Endothelial cell of umbilical vein (primary cell): ENCODE measurements around the gene KRTAP9-9. TPM values are rescaled to one million over a fixed set of nuclear protein-coding genes. Genes with fewer than 3 reads are reported as not detected.

ENCODE experiments used
- BruUV-seq: library from RNA; stranded (reverse); fragments of 400-500 nt; replicated peaks from 2 replicates; lab custom pipeline; 2021; lab: Mats Ljungman, UMichigan
- CTCF ChIA-PET: fragments of 300-600, 350-600 bp; sonication (Branson Sonifier 250); formaldehyde crosslinking; loops from one replicate; lab custom pipeline; 2021; ENCODE audit warnings: antibody characterized with exemption, inconsistent platforms; lab: Charles Lee
- POLR2A ChIA-PET: fragments of 300-600, 350-600 bp; sonication (Branson Sonifier 250); formaldehyde crosslinking; loops from one replicate; lab custom pipeline; 2021; ENCODE audit warnings: antibody characterized with exemption, inconsistent platforms; lab: Charles Lee
- DNase-seq: peaks from one replicate; pipeline ENCODE4 v3.0.0-alpha.2; 2011; ENCODE audit warnings: low read depth, low spot score
- FAIRE-seq: peaks from 2 replicates; lab custom pipeline; 2011; peaks lifted over from hg19 to GRCh38; lab: Jason Lieb, UNC
- H2AFZ ChIP-seq: 2 replicates; pipeline ENCODE4 v1.6.0; 2012; ENCODE audit warnings: low read depth, low read length, control low read depth, inconsistent platforms
- H3K27ac ChIP-seq: 2 replicates; pipeline ENCODE4 v1.5.1; 2011; ENCODE audit warnings: low read depth, mild to moderate bottlenecking, control low read depth, low read length, moderate library complexity; ENCODE audit not compliant: insufficient read depth
- H3K27me3 ChIP-seq, 2 experiments: 2 replicates each; pipeline versions ENCODE4 v1.6.0 to v1.6.1; 2011; ENCODE audit warnings: low read length in 2 of 2, mixed read lengths in 1 of 2; ENCODE audit not compliant: control insufficient read depth in 2 of 2, insufficient read depth in 2 of 2
- H3K36me3 ChIP-seq, 2 experiments: 2 replicates in 1 of 2; 3 replicates in 1 of 2; pipeline ENCODE4 v1.5.1; 2011; ENCODE audit warnings: low read length in 2 of 2, mild to moderate bottlenecking in 1 of 2, moderate library complexity in 1 of 2; ENCODE audit not compliant: control insufficient read depth in 2 of 2, insufficient read depth in 2 of 2; ENCODE audit errors: extremely low read depth in 1 of 2
- H3K4me1 ChIP-seq: 3 replicates; pipeline ENCODE4 v1.5.1; 2011; ENCODE audit warnings: mild to moderate bottlenecking, low read length; ENCODE audit not compliant: control insufficient read depth, insufficient read depth; ENCODE audit errors: extremely low read depth
- H3K4me2 ChIP-seq: 2 replicates; pipeline ENCODE4 v1.6.1; 2011; ENCODE audit warnings: low read length, control low read depth, mixed read lengths; ENCODE audit not compliant: insufficient read depth
- H3K4me3 ChIP-seq, 3 experiments: fragments of 200-600 bp in 1 of 3; sonication (generic), shearing (Covaris generic) in 1 of 3; replicated peaks in 1 of 3; 2 replicates each; pipeline ENCODE4 v1.5.1; 2011 to 2016; ENCODE audit warnings: control low read depth in 3 of 3, low read length in 3 of 3, mild to moderate bottlenecking in 2 of 3, inconsistent platforms in 1 of 3, low read depth in 1 of 3, moderate library complexity in 1 of 3; ENCODE audit not compliant: insufficient read depth in 1 of 3
- H3K79me2 ChIP-seq: 2 replicates; pipeline ENCODE4 v1.6.0; 2012; ENCODE audit warnings: low read length, inconsistent platforms; ENCODE audit not compliant: control insufficient read depth, insufficient read depth
- H3K9ac ChIP-seq: replicated peaks from 2 replicates; pipeline ENCODE3; 2011; ENCODE audit warnings: low read length, control low read depth; ENCODE audit not compliant: insufficient read depth; ENCODE audit errors: extremely low read depth
- H3K9me1 ChIP-seq: replicated peaks from 3 replicates; pipeline ENCODE4 v1.6.0; 2011; ENCODE audit warnings: mild to moderate bottlenecking, low read length; ENCODE audit not compliant: control insufficient read depth, insufficient read depth; ENCODE audit errors: extremely low read depth
- H3K9me3 ChIP-seq: replicated peaks from 2 replicates; pipeline ENCODE4 v1.5.1; 2012; ENCODE audit warnings: low read length, inconsistent platforms; ENCODE audit not compliant: control insufficient read depth, insufficient read depth
- H4K20me1 ChIP-seq: replicated peaks from 2 replicates; pipeline ENCODE3; 2011; ENCODE audit warnings: mild to moderate bottlenecking, low read length; ENCODE audit not compliant: control insufficient read depth, insufficient read depth; ENCODE audit errors: extremely low read depth
- EZH2 ChIP-seq: IDR thresholded peaks from 2 replicates; pipeline ENCODE4 v1.6.1; 2012; ENCODE audit warnings: borderline replicate concordance, low read depth, mild to moderate bottlenecking, moderate library complexity, low read length, inconsistent platforms; ENCODE audit not compliant: severe bottlenecking
- FOS ChIP-seq: IDR thresholded peaks from 2 replicates; pipeline ENCODE4 v1.6.1; 2011; ENCODE audit warnings: mild to moderate bottlenecking, low read length, moderate library complexity, borderline replicate concordance; ENCODE audit not compliant: insufficient read depth
- GATA2 ChIP-seq: IDR thresholded peaks from 2 replicates; pipeline ENCODE4 v1.7.0; 2011; ENCODE audit warnings: low read depth, mild to moderate bottlenecking, moderate library complexity, mixed read lengths, low read length; ENCODE audit not compliant: insufficient read length, insufficient read depth
- JUN ChIP-seq: IDR thresholded peaks from 2 replicates; pipeline ENCODE4 v1.6.1; 2011; ENCODE audit warnings: borderline replicate concordance, low read depth; ENCODE audit not compliant: insufficient read length, insufficient read depth
- MYC ChIP-seq: IDR thresholded peaks from one replicate; pipeline ENCODE4 v1.6.1; 2011; ENCODE audit warnings: mild to moderate bottlenecking, low read depth, low read length
- POLR2A ChIP-seq: IDR thresholded peaks from 2 replicates; pipeline ENCODE4 v1.6.1; 2012; ENCODE audit warnings: low read depth, mild to moderate bottlenecking, control low read depth, low read length
- POLR2AphosphoS5 ChIP-seq: IDR thresholded peaks from 2 replicates; pipeline ENCODE4 v1.6.1; 2012; ENCODE audit warnings: low read depth, mild to moderate bottlenecking, control low read depth, low read length, moderate library complexity; ENCODE audit not compliant: insufficient read depth
- dilution Hi-C: fragments of 300-500 bp; cut with MboI; formaldehyde crosslinking; loops from one replicate; pipeline ENCODE4 v1.15.0; 2019; ENCODE audit warnings: low sequenced_read_pairs; ENCODE audit not compliant: extremely low pct_ligation_motif_present
- intact Hi-C: fragments of 100-400 bp; cut with micrococcal nuclease; formaldehyde crosslinking; loops from one replicate; pipeline ENCODE4 v1.10.0; 2022
- polyA plus RNA-seq, 4 experiments: library from polyadenylated mRNA; depleted of rRNA in 3 of 4; stranded (reverse) in 3 of 4; unstranded in 1 of 4; fragments of >200 nt; gene quantifications; 2 replicates each; pipeline versions ENCODE4 v1.2.1 to v1.2.3, GENCODE V29; 2011 to 2012; ENCODE audit warnings: missing spikeins in 1 of 4
- total RNA-seq: library from RNA; stranded (reverse); gene quantifications from 2 replicates; pipeline ENCODE4 v1.2.3, GENCODE V29; 2021
- TF ChIP-seq, protein P1 (sequence below): IDR thresholded peaks from 2 replicates; pipeline ENCODE4 v1.6.1; 2011; ENCODE audit not compliant: insufficient read depth, insufficient read length
- TF ChIP-seq, protein P2 (sequence below), 2 donors: IDR thresholded peaks; 1 replicate in 1 of 2; 2 replicates in 1 of 2; pipeline ENCODE4 v1.5.1; 2011; ENCODE audit warnings: low read length in 2 of 2, mild to moderate bottlenecking in 2 of 2, moderate library complexity in 2 of 2, control low read depth in 1 of 2, inconsistent platforms in 1 of 2, low read depth in 1 of 2; ENCODE audit not compliant: insufficient read depth in 1 of 2; ENCODE audit errors: extremely low read depth in 1 of 2

Gene KRTAP9-9
- total and polyA plus RNA-seq, 2 donors (not counting 3 experiments of a cell fraction or from before 2014, with no cell fraction given): not detected

DNA sequence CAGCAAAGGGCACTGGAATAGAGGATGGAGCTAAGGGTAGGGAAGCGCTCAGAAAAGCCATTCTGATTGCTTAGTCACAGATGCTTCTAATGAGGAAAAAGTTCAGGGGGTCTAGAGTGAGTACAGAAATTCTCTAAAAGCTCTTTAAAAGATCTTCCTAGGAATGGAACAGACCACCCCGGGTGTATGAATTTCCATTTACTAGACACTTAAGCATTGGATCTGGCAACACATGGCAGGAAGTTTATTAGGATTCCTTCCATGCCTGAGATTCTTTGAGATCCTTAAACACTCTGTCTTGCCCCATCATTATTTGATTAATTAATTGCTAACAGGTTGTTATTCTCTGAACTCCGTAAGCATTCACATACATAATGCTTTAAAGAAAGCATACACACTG lies 28.9 kb downstream of the KRTAP9-9 start:
- Histone ChIP-seq H3K9me1 (no peaks in the 10 kb centered on the region), H3K9me3 (no peaks in the 10 kb centered on the region), H2AFZ (no peak overlapping the region), H3K4me3 (no peak overlapping the region), H4K20me1 (no peaks in the 10 kb centered on the region), H3K9ac (no peak overlapping the region), H3K27me3 (peaks cover 0 to 2% of the 10 kb centered on the region in 2 experiments), H3K27ac (no peak overlapping the region), H3K36me3 (no peaks in the 10 kb centered on the region), H3K79me2 (no peaks in the 10 kb centered on the region), H3K4me1 (no peaks in the 10 kb centered on the region), H3K4me2 (no peak overlapping the region)
- dilution Hi-C loops: no loop called here
- intact Hi-C loops: no loop called here
- FAIRE-seq (no peak), DNase-seq (peak; percentile 0)
- ChIA-PET POLR2A (no interaction called here), CTCF (interaction anchor here (0.9 kb wide), 1 partner anchor 39 kb away, joined by 3 read pairs; no protein-coding TSS in a partner anchor)
- no TSS peak for BruUV-seq
- TF ChIP-seq JUN (no peak), POLR2A (no peak), GATA2 (no peak), MYC (no peak), FOS (no peak), POLR2AphosphoS5 (no peak), EZH2 (no peak)
- TF ChIP-seq, protein P1, sequence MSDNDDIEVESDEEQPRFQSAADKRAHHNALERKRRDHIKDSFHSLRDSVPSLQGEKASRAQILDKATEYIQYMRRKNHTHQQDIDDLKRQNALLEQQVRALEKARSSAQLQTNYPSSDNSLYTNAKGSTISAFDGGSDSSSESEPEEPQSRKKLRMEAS: no peak
- TF ChIP-seq, protein P2, sequence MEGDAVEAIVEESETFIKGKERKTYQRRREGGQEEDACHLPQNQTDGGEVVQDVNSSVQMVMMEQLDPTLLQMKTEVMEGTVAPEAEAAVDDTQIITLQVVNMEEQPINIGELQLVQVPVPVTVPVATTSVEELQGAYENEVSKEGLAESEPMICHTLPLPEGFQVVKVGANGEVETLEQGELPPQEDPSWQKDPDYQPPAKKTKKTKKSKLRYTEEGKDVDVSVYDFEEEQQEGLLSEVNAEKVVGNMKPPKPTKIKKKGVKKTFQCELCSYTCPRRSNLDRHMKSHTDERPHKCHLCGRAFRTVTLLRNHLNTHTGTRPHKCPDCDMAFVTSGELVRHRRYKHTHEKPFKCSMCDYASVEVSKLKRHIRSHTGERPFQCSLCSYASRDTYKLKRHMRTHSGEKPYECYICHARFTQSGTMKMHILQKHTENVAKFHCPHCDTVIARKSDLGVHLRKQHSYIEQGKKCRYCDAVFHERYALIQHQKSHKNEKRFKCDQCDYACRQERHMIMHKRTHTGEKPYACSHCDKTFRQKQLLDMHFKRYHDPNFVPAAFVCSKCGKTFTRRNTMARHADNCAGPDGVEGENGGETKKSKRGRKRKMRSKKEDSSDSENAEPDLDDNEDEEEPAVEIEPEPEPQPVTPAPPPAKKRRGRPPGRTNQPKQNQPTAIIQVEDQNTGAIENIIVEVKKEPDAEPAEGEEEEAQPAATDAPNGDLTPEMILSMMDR (IDR thresholded peaks at IDR 0.05; ENCODE audit: extremely low read depth in 1 of 2, insufficient read depth in 1 of 2, low read depth in 1 of 2, low read length in 2 of 2): no peak
